Right ventricle myocardium superior (tissue), 1 donor: Measurements from ENCODE around the gene DNAJB6. TPM values are rescaled to one million over a fixed set of nuclear protein-coding genes. Genes with fewer than 3 reads are reported as not detected.
A peak's percentile ranks its signal among the peaks of the same experiment; 100 is the strongest.

Experiments
- ATAC-seq: fragments of 200-7000 bp; cut with Tn5 transposase; one replicate; pipeline ENCODE4 v1.9.1; 2020; ENCODE audit warnings: mild to moderate bottlenecking; ENCODE audit not compliant: poor library complexity
- DNase-seq: peaks from one replicate; pipeline ENCODE4 v3.0.0-alpha.2; 2020
- intact Hi-C: fragments of 100-400 bp; cut with DNase I; formaldehyde crosslinking; loops from one replicate; pipeline ENCODE4 v1.11.2; 2022
- total RNA-seq: library from RNA; stranded (reverse); fragmentation: NEBNext Ultra II Directional; extraction: Animal tissue kit (Norgen Biotek cat#: 25700); gene quantifications from one replicate; pipeline ENCODE4 v1.2.1, GENCODE V29; 2021
- donor health status: DM: no; HTN: yes; CAD: no; lungs with severe emphysema.

DNAJB6 gene
- total RNA-seq, 1 donor from 2014 or later: 191 TPM

GRCh38 chr7:157403646-157404401 is 67.0 kb downstream of the DNAJB6 start:
- no peak for ATAC-seq
- peak; percentile 17 for DNase-seq
- intact Hi-C loops: no loop called here

DNA sequence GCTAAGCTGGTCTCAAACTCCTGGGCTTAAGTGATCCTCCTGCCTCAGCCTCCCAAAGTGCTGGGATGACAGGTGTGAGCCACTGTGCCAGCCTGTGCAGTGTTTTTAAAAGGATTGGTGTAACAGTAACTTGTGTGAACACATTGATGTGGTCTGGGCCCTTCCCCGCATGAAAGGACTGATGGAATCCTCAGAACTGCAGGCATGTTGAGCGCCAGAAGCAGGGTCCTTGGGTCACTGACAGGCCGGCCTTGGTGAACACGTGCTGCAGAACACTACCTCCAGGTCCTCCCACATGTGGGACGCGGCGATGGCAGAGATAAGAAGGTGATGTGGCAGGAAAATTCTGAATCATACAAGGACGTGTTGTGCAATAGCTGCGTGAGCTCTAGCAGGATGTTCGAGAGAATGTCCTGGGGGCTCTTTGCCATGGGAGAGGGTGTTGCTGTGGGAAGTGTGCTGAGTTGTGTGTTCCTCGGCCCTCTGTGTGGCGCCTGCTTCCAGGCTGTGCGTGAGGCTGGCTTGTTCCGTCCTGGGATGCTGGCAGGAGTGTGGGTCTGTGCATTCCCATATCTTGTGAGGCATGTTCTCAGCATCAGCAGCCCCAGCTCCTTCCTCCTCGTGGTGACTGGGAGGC is 68.2 kb downstream of the DNAJB6 start:
- intact Hi-C loops: no loop called here
- peak; percentile 53 for DNase-seq
- ATAC-seq: peak; percentile 11

DNA sequence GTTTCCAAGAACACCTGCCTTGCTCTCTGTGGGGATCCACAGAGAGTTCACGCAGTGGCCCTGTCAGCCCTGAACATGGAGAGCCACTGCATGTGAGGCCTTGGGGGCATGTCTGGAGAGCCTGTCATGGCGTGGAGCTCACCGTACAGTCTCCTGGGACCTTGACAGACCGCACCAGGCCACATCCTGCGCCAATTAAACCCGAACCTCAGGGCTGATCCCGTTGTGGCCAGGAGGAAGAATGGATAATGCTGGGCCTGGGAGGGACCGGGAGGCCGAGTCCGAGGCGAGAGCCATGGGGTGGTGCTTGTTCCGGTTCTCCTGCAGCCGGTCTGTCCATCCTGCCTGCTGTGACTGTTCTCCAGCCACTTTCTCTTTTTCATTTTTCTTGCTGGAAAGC is 68.7 kb downstream of the DNAJB6 start:
- intact Hi-C loops: no loop called here
- ATAC-seq: peak; percentile 2
- no peak for DNase-seq

GRCh38 chr7:157405914-157406810 is 69.4 kb downstream of the DNAJB6 start:
- intact Hi-C loops: no loop called here
- peak; percentile 75 for DNase-seq
- peak; percentile 63 for ATAC-seq

GRCh38 chr7:157406971-157407370 is 70.2 kb downstream of the DNAJB6 start:
- intact Hi-C loops: no loop called here
- peak; percentile 32 for DNase-seq
- ATAC-seq: no peak

GRCh38 chr7:157407512-157408257 is 70.9 kb downstream of the DNAJB6 start:
- ATAC-seq: no peak
- DNase-seq: peak; percentile 40
- intact Hi-C loops: no loop called here

GRCh38 chr7:157408258-157409101 is 71.7 kb downstream of the DNAJB6 start:
- ATAC-seq (no peak), DNase-seq (peak; percentile 30)
- intact Hi-C loops: no loop called here

DNA sequence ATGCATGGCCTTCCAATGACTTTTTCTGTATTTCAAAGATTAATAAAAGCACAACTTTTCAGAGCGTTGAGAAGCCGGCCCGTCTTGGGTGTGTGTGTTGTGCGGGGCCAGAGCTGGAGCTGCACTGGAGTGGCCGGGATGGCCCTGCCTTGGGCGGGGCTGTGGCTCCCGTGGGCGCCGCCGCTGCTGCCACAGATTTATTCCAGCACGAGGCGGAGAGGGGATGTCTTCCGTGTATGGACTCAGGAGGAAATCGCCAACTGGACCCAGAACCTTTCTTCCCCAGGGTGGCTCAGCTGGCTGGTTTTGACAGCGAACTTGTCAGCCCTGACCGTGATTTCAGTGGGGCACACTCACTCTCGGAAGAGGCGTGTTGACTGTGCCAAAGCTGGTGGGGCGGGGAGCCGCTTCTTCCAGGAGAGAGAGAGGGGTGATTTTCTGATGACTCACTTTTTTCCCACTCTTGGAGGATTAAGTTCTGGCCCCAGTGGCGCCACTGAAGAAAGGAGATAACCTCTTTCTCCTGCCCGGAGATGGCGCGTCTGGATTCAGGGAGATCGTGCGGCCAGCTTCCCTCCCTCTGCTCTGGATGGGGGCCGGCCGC is 72.4 kb downstream of the DNAJB6 start:
- intact Hi-C loops: no loop called here
- DNase-seq (peak; percentile 19), ATAC-seq (no peak)

DNA sequence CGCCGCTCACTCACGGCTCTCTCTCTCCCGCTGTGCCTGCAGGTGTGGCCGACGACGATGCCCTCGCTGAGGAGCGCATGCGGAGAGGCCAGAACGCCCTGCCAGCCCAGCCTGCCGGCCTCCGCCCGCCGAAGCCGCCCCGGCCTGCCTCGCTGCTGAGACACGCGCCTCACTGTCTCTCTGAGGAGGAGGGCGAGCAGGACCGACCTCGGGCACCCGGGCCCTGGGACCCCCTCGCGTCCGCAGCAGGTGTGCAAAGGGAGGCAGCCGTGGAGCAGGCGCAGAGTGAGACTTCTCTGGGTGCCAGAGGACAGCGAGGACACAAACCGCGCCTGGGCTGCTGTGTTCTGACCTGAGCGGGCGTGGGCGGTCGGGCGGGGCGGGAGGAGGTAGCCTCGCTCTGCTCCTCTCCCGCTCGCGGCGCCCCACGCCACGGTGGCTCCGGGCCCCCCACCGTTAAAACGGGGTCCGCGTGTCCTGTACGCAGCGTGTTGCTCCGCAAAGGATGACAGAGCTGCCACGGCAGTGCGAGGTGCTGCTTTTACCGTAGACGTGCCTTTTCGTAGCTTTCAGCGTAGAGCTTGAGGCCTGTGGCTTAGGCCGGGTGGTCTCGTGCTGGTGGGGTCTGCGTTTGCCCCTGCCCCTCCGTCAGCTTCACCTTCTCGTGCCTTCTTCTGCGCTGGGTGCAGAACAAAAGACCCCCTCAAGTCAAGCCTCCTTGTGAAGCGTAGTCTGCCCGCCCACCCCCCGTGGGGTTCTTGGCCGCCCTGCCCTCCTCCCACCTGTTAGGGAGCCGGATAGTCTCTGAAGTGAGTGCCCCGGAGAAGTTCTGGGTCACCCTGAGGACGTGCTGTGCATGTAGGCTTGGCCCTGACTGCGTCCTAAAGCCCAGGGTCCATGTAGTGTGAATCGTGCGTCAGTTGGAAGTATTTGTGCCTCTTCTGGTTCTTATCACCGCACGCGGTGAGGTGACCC is 73.2 kb downstream of the DNAJB6 start:
- DNase-seq: peak; percentile 31
- intact Hi-C loops: no loop called here
- ATAC-seq: no peak

GRCh38 chr7:157410831-157411556 is 74.2 kb downstream of the DNAJB6 start:
- DNase-seq: peak; percentile 16
- ATAC-seq: no peak

GRCh38 chr7:157411580-157411979 is 74.8 kb downstream of the DNAJB6 start:
- DNase-seq (peak; percentile 37), ATAC-seq (no peak)
- intact Hi-C loops: no loop called here

More at GRCh38 chr7:157410831-157411556, 74.2 kb downstream of the DNAJB6 start:
- intact Hi-C loops: no loop called here

DNA sequence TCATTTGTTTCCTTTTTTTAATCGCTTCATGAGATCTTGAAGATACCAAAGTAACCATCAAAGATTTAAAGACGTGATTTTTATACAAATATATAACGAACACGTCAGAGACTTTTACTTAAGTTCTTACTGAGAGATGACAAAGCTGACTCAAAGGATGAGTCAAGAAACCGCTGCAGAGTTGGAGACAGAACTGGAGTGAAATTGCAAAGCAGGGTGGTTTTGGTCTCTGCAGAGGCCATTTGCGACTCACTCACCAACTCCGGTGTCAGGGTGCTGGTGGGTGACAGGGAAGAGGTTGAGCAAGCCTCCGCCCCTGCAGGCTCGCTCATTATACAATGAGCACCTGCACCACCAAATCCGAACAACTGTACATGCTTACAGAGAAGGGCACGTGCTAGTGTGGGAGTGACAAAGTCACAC is 75.2 kb downstream of the DNAJB6 start:
- intact Hi-C loops: no loop called here
- ATAC-seq (no peak), DNase-seq (no peak)

DNA sequence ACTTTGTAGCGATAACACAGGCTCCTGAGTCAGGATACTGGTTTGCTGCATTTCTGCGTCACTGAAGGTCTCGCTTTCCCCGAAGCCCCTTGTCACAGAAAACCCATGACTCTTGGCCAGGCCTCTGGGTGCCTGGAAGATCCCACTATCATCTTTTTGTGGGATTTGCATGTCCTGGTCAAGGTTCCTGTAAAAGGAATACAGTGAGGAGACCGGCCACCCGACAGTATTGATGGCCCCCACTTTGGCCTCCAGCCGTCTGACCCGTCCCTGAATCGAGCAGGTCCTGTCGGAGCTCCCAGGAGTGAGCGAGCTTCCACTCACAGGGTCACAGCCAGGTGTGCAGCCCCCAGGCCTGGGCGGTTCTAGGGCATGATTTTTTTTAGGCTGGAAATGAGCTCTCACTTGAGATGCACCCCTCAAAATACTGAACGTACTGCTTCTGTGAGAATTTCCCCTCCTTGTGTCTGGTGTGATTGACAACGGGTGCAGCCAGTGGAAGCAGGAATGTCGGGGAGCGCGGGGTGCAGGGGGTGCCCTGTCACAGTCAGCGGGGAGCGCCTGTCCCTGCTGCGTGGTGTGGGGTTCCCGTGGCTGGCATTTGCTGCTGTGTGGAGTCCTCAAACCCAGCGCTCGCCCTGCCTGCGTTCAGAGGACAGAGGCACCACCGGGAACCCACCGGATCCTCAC is 75.8 kb downstream of the DNAJB6 start:
- DNase-seq (peak; percentile 37), ATAC-seq (no peak)
- intact Hi-C loops: no loop called here

DNA sequence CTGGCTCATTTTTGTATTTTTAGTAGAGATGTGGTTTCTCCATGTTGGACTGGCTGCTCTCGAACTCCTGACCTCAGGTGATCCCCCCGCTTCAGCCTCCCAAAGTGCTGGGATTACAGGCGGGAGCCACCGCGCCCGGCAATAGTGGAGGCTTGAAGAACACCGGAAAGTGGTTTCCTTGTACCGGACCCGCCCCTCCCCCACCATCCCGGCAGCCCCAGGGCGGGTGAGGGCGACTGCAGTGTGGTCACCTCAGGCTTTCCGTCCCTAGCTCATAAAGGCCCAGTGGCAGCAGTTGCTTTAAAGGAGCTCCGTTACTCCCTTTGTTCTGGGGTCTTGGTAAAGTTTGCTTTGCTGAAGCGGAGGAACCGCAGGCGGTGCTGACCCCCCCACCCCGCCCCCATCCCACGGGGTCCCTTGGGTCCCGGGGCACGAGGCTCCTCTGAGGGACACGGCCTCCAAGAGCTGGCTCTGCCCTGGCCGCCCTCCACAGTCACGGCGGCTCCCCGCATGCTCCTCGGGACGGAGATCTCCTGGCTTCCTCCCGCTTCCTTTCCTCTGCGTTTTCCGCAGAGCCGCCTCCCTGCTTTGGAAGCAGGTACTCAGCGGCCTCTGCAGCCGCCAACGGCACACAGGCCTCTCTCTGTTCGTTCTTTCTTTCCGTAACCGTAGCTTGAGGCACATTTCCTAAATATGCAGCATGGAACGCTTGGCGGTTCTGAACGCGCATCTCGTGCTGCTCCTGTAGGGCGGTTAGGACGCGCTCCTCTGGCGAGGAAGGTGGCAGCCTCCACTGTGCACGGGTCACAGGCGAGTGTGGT is 77.3 kb downstream of the DNAJB6 start:
- peak; percentile 38 for DNase-seq
- no peak for ATAC-seq
- intact Hi-C loops: no loop called here
